Measurements from ENCODE around the gene THSD4. TPM values are rescaled to one million over a fixed set of nuclear protein-coding genes. Genes with fewer than 3 reads are reported as not detected.

Gene THSD4
- total and polyA plus RNA-seq, 3 experiments from 2014 or later, result not detected

- Histone ChIP-seq H3K27me3 (ENCODE audit: insufficient read depth, low read length, poor library complexity, severe bottlenecking) (no peaks in the 10 kb centered on the region), H3K27ac (ENCODE audit: low read depth, low read length) (no peak overlapping the region), H3K9me3 (ENCODE audit: low read length) (no peaks in the 10 kb centered on the region), H3K36me3 (ENCODE audit: insufficient read depth, low read length) (no peaks in the 10 kb centered on the region), H3K4me3 (ENCODE audit: low read length) (no peak overlapping the region), H3K4me1 (ENCODE audit: insufficient read depth, low read length) (no peaks in the 10 kb centered on the region)
- Mint-ChIP-seq H3K27me3 (peaks cover 17 to 19% of the 10 kb centered on the region in 2 donors), H3K4me1 (no peaks in the 10 kb centered on the region), H3K27ac (no peak overlapping the region), H3K4me3 (no peak overlapping the region), H3K36me3 (no peaks in the 10 kb centered on the region), H3K9me3 (peaks cover 0 to 6% (median 0%) of the 10 kb centered on the region in 5 donors)
- POLR2A ChIA-PET, result no interaction called here
- no peak for DNase-seq
- CTCF ChIA-PET, result no interaction called here
Observed at GRCh38 chr15:71573599-71573998, 458.3 kb downstream of the THSD4 start.

- Histone ChIP-seq H3K4me3 (ENCODE audit: low read length) (no peak overlapping the region), H3K4me1 (ENCODE audit: insufficient read depth, low read length) (no peaks in the 10 kb centered on the region), H3K9me3 (ENCODE audit: low read length) (no peaks in the 10 kb centered on the region), H3K27ac (ENCODE audit: low read depth, low read length) (no peak overlapping the region), H3K36me3 (ENCODE audit: insufficient read depth, low read length) (no peaks in the 10 kb centered on the region), H3K27me3 (ENCODE audit: insufficient read depth, low read length, poor library complexity, severe bottlenecking) (no peaks in the 10 kb centered on the region)
- Mint-ChIP-seq H3K27me3 (peaks cover 13 to 14% of the 10 kb centered on the region in 2 donors), H3K27ac (no peak overlapping the region), H3K4me3 (no peak overlapping the region), H3K4me1 (no peaks in the 10 kb centered on the region), H3K9me3 (peaks cover 0 to 3% (median 0%) of the 10 kb centered on the region in 5 donors), H3K36me3 (no peaks in the 10 kb centered on the region)
- DNase-seq, result no peak
- ChIA-PET CTCF (no interaction called here), POLR2A (no interaction called here)
Observed at GRCh38 chr15:71575474-71576045, 460.3 kb downstream of the THSD4 start.

- ChIA-PET CTCF (no interaction called here), POLR2A (no interaction called here)
- Mint-ChIP-seq H3K9me3 (peaks cover 0 to 3% (median 0%) of the 10 kb centered on the region in 5 donors), H3K4me1 (no peaks in the 10 kb centered on the region), H3K27ac (no peak overlapping the region), H3K27me3 (peaks cover 10% of the 10 kb centered on the region in 2 donors), H3K36me3 (no peaks in the 10 kb centered on the region), H3K4me3 (no peak overlapping the region)
- Histone ChIP-seq H3K4me3 (ENCODE audit: low read length) (no peak overlapping the region), H3K9me3 (ENCODE audit: low read length) (no peaks in the 10 kb centered on the region), H3K27ac (ENCODE audit: low read depth, low read length) (no peak overlapping the region), H3K36me3 (ENCODE audit: insufficient read depth, low read length) (no peaks in the 10 kb centered on the region), H3K27me3 (ENCODE audit: insufficient read depth, low read length, poor library complexity, severe bottlenecking) (no peaks in the 10 kb centered on the region), H3K4me1 (ENCODE audit: insufficient read depth, low read length) (no peaks in the 10 kb centered on the region)
- DNase-seq, result no peak
Observed at GRCh38 chr15:71577071-71577470, 461.8 kb downstream of the THSD4 start.

GRCh38 chr15:71581398-71581930, 466.2 kb downstream of the THSD4 start:
- Histone ChIP-seq H3K4me1 (ENCODE audit: insufficient read depth, low read length) (no peaks in the 10 kb centered on the region), H3K27ac (ENCODE audit: low read depth, low read length) (no peak overlapping the region), H3K4me3 (ENCODE audit: low read length) (no peak overlapping the region), H3K27me3 (ENCODE audit: insufficient read depth, low read length, poor library complexity, severe bottlenecking) (no peaks in the 10 kb centered on the region), H3K9me3 (ENCODE audit: low read length) (no peaks in the 10 kb centered on the region), H3K36me3 (ENCODE audit: insufficient read depth, low read length) (no peaks in the 10 kb centered on the region)
- H3K9me3 Mint-ChIP-seq, result peaks cover 12 to 24% (median 13%) of the 10 kb centered on the region in 5 donors
- no peak overlapping the region for H3K27ac Mint-ChIP-seq
- no peak overlapping the region for H3K4me3 Mint-ChIP-seq
- H3K4me1 Mint-ChIP-seq, result no peaks in the 10 kb centered on the region
- CTCF ChIA-PET, result no interaction called here
- H3K36me3 Mint-ChIP-seq, result peaks cover 0 to 3% (median 0%) of the 10 kb centered on the region in 3 donors
- POLR2A ChIA-PET, result no interaction called here
- DNase-seq, result no peak
- peaks cover 9 to 12% of the 10 kb centered on the region in 2 donors for H3K27me3 Mint-ChIP-seq

- H3K27ac Mint-ChIP-seq, result no peak overlapping the region
- no peak overlapping the region for H3K4me3 ChIP-seq (ENCODE audit: low read length)
- H3K4me1 Mint-ChIP-seq, result no peaks in the 10 kb centered on the region
- H3K36me3 ChIP-seq (ENCODE audit: insufficient read depth, low read length), result no peaks in the 10 kb centered on the region
- H3K4me1 ChIP-seq (ENCODE audit: insufficient read depth, low read length), result no peaks in the 10 kb centered on the region
- H3K9me3 Mint-ChIP-seq, result peaks cover 12 to 24% (median 14%) of the 10 kb centered on the region in 5 donors
- H3K4me3 Mint-ChIP-seq, result no peak overlapping the region
- POLR2A ChIA-PET, result no interaction called here
- DNase-seq, result no peak
- H3K36me3 Mint-ChIP-seq, result peaks cover 0 to 3% (median 0%) of the 10 kb centered on the region in 3 donors
- H3K27me3 ChIP-seq (ENCODE audit: insufficient read depth, low read length, poor library complexity, severe bottlenecking), result no peaks in the 10 kb centered on the region
- no peaks in the 10 kb centered on the region for H3K9me3 ChIP-seq (ENCODE audit: low read length)
- CTCF ChIA-PET, result no interaction called here
- H3K27me3 Mint-ChIP-seq, result peaks cover 15 to 26% of the 10 kb centered on the region in 2 donors
- no peak overlapping the region for H3K27ac ChIP-seq (ENCODE audit: low read depth, low read length)
Observed at GRCh38 chr15:71585159-71585558, 469.9 kb downstream of the THSD4 start.

GRCh38 chr15:71586463-71586862, 471.2 kb downstream of the THSD4 start:
- H3K4me3 Mint-ChIP-seq, result no peak overlapping the region
- Histone ChIP-seq H3K27me3 (ENCODE audit: insufficient read depth, low read length, poor library complexity, severe bottlenecking) (no peaks in the 10 kb centered on the region), H3K27ac (ENCODE audit: low read depth, low read length) (no peak overlapping the region), H3K36me3 (ENCODE audit: insufficient read depth, low read length) (no peaks in the 10 kb centered on the region), H3K9me3 (ENCODE audit: low read length) (no peaks in the 10 kb centered on the region), H3K4me1 (ENCODE audit: insufficient read depth, low read length) (no peaks in the 10 kb centered on the region), H3K4me3 (ENCODE audit: low read length) (no peak overlapping the region)
- CTCF ChIA-PET, result no interaction called here
- POLR2A ChIA-PET, result no interaction called here
- peaks cover 12 to 30% of the 10 kb centered on the region in 2 donors for H3K27me3 Mint-ChIP-seq
- peaks cover 12 to 21% (median 14%) of the 10 kb centered on the region in 5 donors for H3K9me3 Mint-ChIP-seq
- no peak overlapping the region for H3K27ac Mint-ChIP-seq
- no peaks in the 10 kb centered on the region for H3K4me1 Mint-ChIP-seq
- DNase-seq, result no peak
- peaks cover 0 to 3% (median 0%) of the 10 kb centered on the region in 3 donors for H3K36me3 Mint-ChIP-seq

GRCh38 chr15:71588746-71589145, 473.5 kb downstream of the THSD4 start:
- Histone ChIP-seq H3K4me1 (ENCODE audit: insufficient read depth, low read length) (no peaks in the 10 kb centered on the region), H3K27me3 (ENCODE audit: insufficient read depth, low read length, poor library complexity, severe bottlenecking) (no peaks in the 10 kb centered on the region), H3K9me3 (ENCODE audit: low read length) (no peaks in the 10 kb centered on the region), H3K27ac (ENCODE audit: low read depth, low read length) (no peak overlapping the region), H3K36me3 (ENCODE audit: insufficient read depth, low read length) (no peaks in the 10 kb centered on the region), H3K4me3 (ENCODE audit: low read length) (no peak overlapping the region)
- ChIA-PET CTCF (no interaction called here), POLR2A (no interaction called here)
- DNase-seq, result no peak
- Mint-ChIP-seq H3K9me3 (peaks cover 10 to 16% (median 12%) of the 10 kb centered on the region in 5 donors), H3K4me1 (no peaks in the 10 kb centered on the region), H3K27me3 (peaks cover 9 to 25% of the 10 kb centered on the region in 2 donors), H3K36me3 (peaks cover 0 to 3% (median 0%) of the 10 kb centered on the region in 3 donors), H3K27ac (no peak overlapping the region), H3K4me3 (no peak overlapping the region)

- ChIA-PET POLR2A (no interaction called here), CTCF (no interaction called here)
- Histone ChIP-seq H3K4me3 (ENCODE audit: low read length) (no peak overlapping the region), H3K4me1 (ENCODE audit: insufficient read depth, low read length) (no peaks in the 10 kb centered on the region), H3K27ac (ENCODE audit: low read depth, low read length) (no peak overlapping the region), H3K36me3 (ENCODE audit: insufficient read depth, low read length) (no peaks in the 10 kb centered on the region), H3K27me3 (ENCODE audit: insufficient read depth, low read length, poor library complexity, severe bottlenecking) (no peaks in the 10 kb centered on the region), H3K9me3 (ENCODE audit: low read length) (no peaks in the 10 kb centered on the region)
- Mint-ChIP-seq H3K4me3 (no peak overlapping the region), H3K4me1 (no peaks in the 10 kb centered on the region), H3K27me3 (peaks cover 9 to 17% of the 10 kb centered on the region in 2 donors), H3K36me3 (no peaks in the 10 kb centered on the region), H3K9me3 (peaks cover 0 to 5% (median 4%) of the 10 kb centered on the region in 5 donors), H3K27ac (no peak overlapping the region)
- DNase-seq, result no peak
Observed at GRCh38 chr15:71591057-71591456, 475.8 kb downstream of the THSD4 start.

Data from CD8-positive, alpha-beta memory T cell (primary cell).